Stimulated activated effector memory CD8-positive, alpha-beta T cell treated with anti-CD3 and anti-CD28 coated beads, Interleukin-12 subunit alpha, Interleukin-12 subunit beta, amount 100 ng/mL, for 72 hours (primary cell): ENCODE measurements around the gene ACVR1B.
"Not testable (repeated sequence)": the region's sequence is repeated elsewhere in the genome, so short reads cannot be mapped to it uniquely, and the experiment has no call there.

Experiments
- ATAC-seq: fragments of 150-1000 bp; cut with Tn5 transposase; 2 replicates; pipeline ENCODE4 v1.10.0; 2021
- DNase-seq, 2 donors: peaks; one replicate each; pipeline ENCODE4 v3.0.0; 2021 to 2022; ENCODE audit warnings: low spot score in 2 of 2
- H3K27ac Mint-ChIP-seq: one replicate; pipeline ENCODE4 v1.8.0; 2022; ENCODE audit warnings: mild to moderate bottlenecking, mixed read lengths
- H3K36me3 Mint-ChIP-seq: one replicate; pipeline ENCODE4 v1.8.0; 2022; ENCODE audit warnings: mild to moderate bottlenecking, mixed read lengths
- H3K4me1 Mint-ChIP-seq: one replicate; pipeline ENCODE4 v1.8.0; 2022; ENCODE audit warnings: mixed read lengths
- H3K4me3 Mint-ChIP-seq: one replicate; pipeline ENCODE4 v1.8.0; 2022; ENCODE audit warnings: mild to moderate bottlenecking, mixed read lengths
- H3K9me3 Mint-ChIP-seq: one replicate; pipeline ENCODE4 v1.8.0; 2022; ENCODE audit warnings: mixed read lengths

Gene ACVR1B

GRCh38 chr12:51963477-51963876, 12.0 kb downstream of the ACVR1B start:
- no peaks in the 10 kb centered on the region for H3K36me3 Mint-ChIP-seq
- H3K9me3 Mint-ChIP-seq, result no peaks in the 10 kb centered on the region
- DNase-seq (no peak), ATAC-seq (no peak)
- H3K4me3 Mint-ChIP-seq, result no peak overlapping the region
- H3K27ac Mint-ChIP-seq, result no peak overlapping the region
- peaks cover 12% of the 10 kb centered on the region for H3K4me1 Mint-ChIP-seq

- Mint-ChIP-seq H3K4me1 (peaks cover 51% of the 10 kb centered on the region), H3K4me3 (peak overlapping the region; percentile 65), H3K36me3 (no peaks in the 10 kb centered on the region), H3K9me3 (no peaks in the 10 kb centered on the region), H3K27ac (peak overlapping the region; percentile 15)
- no peak for DNase-seq
- ATAC-seq, result no peak
Measured at GRCh38 chr12:51969643-51970042, 18.1 kb downstream of the ACVR1B start.

- Mint-ChIP-seq H3K36me3 (peaks cover 9% of the 10 kb centered on the region), H3K9me3 (no peaks in the 10 kb centered on the region), H3K4me3 (peak overlapping the region; percentile 65), H3K27ac (peak overlapping the region; percentile 65), H3K4me1 (peaks cover 65% of the 10 kb centered on the region)
- DNase-seq (peak; percentile 34 to 80), ATAC-seq (peak; percentile 95)
Measured at GRCh38 chr12:51970904-51971646, 19.6 kb downstream of the ACVR1B start.

GRCh38 chr12:51971679-51972421, 20.4 kb downstream of the ACVR1B start:
- H3K36me3 Mint-ChIP-seq, result peaks cover 16% of the 10 kb centered on the region
- ATAC-seq (no peak), DNase-seq (no peak)
- peak overlapping the region; percentile 65 for H3K27ac Mint-ChIP-seq
- no peaks in the 10 kb centered on the region for H3K9me3 Mint-ChIP-seq
- peak overlapping the region; percentile 65 for H3K4me3 Mint-ChIP-seq
- peaks cover 73% of the 10 kb centered on the region for H3K4me1 Mint-ChIP-seq

GRCh38 chr12:51972422-51972812, 20.9 kb downstream of the ACVR1B start:
- H3K4me1 Mint-ChIP-seq, result peaks cover 73% of the 10 kb centered on the region
- no peak for ATAC-seq
- no peak for DNase-seq
- peaks cover 21% of the 10 kb centered on the region for H3K36me3 Mint-ChIP-seq
- peak overlapping the region; percentile 4 for H3K27ac Mint-ChIP-seq
- H3K4me3 Mint-ChIP-seq, result peak overlapping the region; percentile 65
- H3K9me3 Mint-ChIP-seq, result no peaks in the 10 kb centered on the region

GRCh38 chr12:51972849-51973273, 21.4 kb downstream of the ACVR1B start:
- H3K4me3 Mint-ChIP-seq, result peak overlapping the region; percentile 65
- H3K9me3 Mint-ChIP-seq, result no peaks in the 10 kb centered on the region
- DNase-seq (peak; percentile 25 to 67), ATAC-seq (peak; percentile 76)
- H3K4me1 Mint-ChIP-seq, result peaks cover 73% of the 10 kb centered on the region
- H3K27ac Mint-ChIP-seq, result peak overlapping the region; percentile 4
- H3K36me3 Mint-ChIP-seq, result peaks cover 25% of the 10 kb centered on the region

- no peak for ATAC-seq
- Mint-ChIP-seq H3K4me3 (peak overlapping the region; percentile 19), H3K9me3 (no peaks in the 10 kb centered on the region), H3K4me1 (peaks cover 73% of the 10 kb centered on the region), H3K36me3 (peaks cover 32% of the 10 kb centered on the region), H3K27ac (no peak overlapping the region)
- no peak for DNase-seq
Measured at GRCh38 chr12:51973560-51973959, 22.1 kb downstream of the ACVR1B start.

- Mint-ChIP-seq H3K9me3 (no peaks in the 10 kb centered on the region), H3K36me3 (peaks cover 41% of the 10 kb centered on the region), H3K27ac (no peak overlapping the region), H3K4me3 (peak overlapping the region; percentile 19), H3K4me1 (peaks cover 76% of the 10 kb centered on the region)
- ATAC-seq (no peak), DNase-seq (no peak)
Measured at GRCh38 chr12:51974646-51975045, 23.1 kb downstream of the ACVR1B start.

- DNase-seq (no peak), ATAC-seq (no peak)
- Mint-ChIP-seq H3K36me3 (peaks cover 42% of the 10 kb centered on the region), H3K27ac (no peak overlapping the region), H3K9me3 (no peaks in the 10 kb centered on the region), H3K4me1 (peaks cover 76% of the 10 kb centered on the region), H3K4me3 (peak overlapping the region; percentile 19)
Measured at GRCh38 chr12:51975196-51975595, 23.7 kb downstream of the ACVR1B start.

GRCh38 chr12:51976376-51977160, 25.1 kb downstream of the ACVR1B start:
- peaks cover 70% of the 10 kb centered on the region for H3K4me1 Mint-ChIP-seq
- H3K9me3 Mint-ChIP-seq, result no peaks in the 10 kb centered on the region
- ATAC-seq (no peak), DNase-seq (no peak)
- no peak overlapping the region for H3K4me3 Mint-ChIP-seq
- no peak overlapping the region for H3K27ac Mint-ChIP-seq
- peaks cover 51% of the 10 kb centered on the region for H3K36me3 Mint-ChIP-seq

GRCh38 chr12:51977320-51977753, 25.8 kb downstream of the ACVR1B start:
- H3K9me3 Mint-ChIP-seq, result no peaks in the 10 kb centered on the region
- H3K36me3 Mint-ChIP-seq, result peaks cover 55% of the 10 kb centered on the region
- DNase-seq (no peak), ATAC-seq (no peak)
- peaks cover 63% of the 10 kb centered on the region for H3K4me1 Mint-ChIP-seq
- H3K27ac Mint-ChIP-seq, result no peak overlapping the region
- no peak overlapping the region for H3K4me3 Mint-ChIP-seq

- ATAC-seq, H3K9me3 Mint-ChIP-seq, DNase-seq, H3K27ac Mint-ChIP-seq, H3K4me3 Mint-ChIP-seq: not testable (repeated sequence)
- Mint-ChIP-seq H3K36me3 (peaks cover 65% of the 10 kb centered on the region), H3K4me1 (peaks cover 43% of the 10 kb centered on the region)
Measured at GRCh38 chr12:51979306-51979705, 27.8 kb downstream of the ACVR1B start.

- DNase-seq (peak; percentile 56 to 78), ATAC-seq (peak; percentile 94)
- H3K36me3 Mint-ChIP-seq, result peaks cover 60% of the 10 kb centered on the region
- no peaks in the 10 kb centered on the region for H3K9me3 Mint-ChIP-seq
- H3K4me3 Mint-ChIP-seq, result no peak overlapping the region
- H3K4me1 Mint-ChIP-seq, result peaks cover 34% of the 10 kb centered on the region
- peak overlapping the region; percentile 10 for H3K27ac Mint-ChIP-seq
Measured at GRCh38 chr12:51980051-51980808, 28.7 kb downstream of the ACVR1B start.

- no peak overlapping the region for H3K4me3 Mint-ChIP-seq
- peaks cover 58% of the 10 kb centered on the region for H3K36me3 Mint-ChIP-seq
- H3K27ac Mint-ChIP-seq, result peak overlapping the region; percentile 10
- no peak for DNase-seq
- no peaks in the 10 kb centered on the region for H3K9me3 Mint-ChIP-seq
- no peak for ATAC-seq
- H3K4me1 Mint-ChIP-seq, result peaks cover 28% of the 10 kb centered on the region
Measured at GRCh38 chr12:51980809-51981127, 29.3 kb downstream of the ACVR1B start.

GRCh38 chr12:51984657-51985056, 33.2 kb downstream of the ACVR1B start:
- H3K9me3 Mint-ChIP-seq, result no peaks in the 10 kb centered on the region
- no peak overlapping the region for H3K27ac Mint-ChIP-seq
- H3K36me3 Mint-ChIP-seq, result peaks cover 24% of the 10 kb centered on the region
- DNase-seq (no peak), ATAC-seq (no peak)
- no peak overlapping the region for H3K4me3 Mint-ChIP-seq
- H3K4me1 Mint-ChIP-seq, result peaks cover 14% of the 10 kb centered on the region
